Epithelial cell of prostate (primary cell): ENCODE measurements around the gene MARK4.

Experiments
- DNase-seq: peaks from one replicate; pipeline ENCODE4 v3.0.0-alpha.2; 2011; ENCODE audit warnings: low read depth, low spot score
- H3K27ac ChIP-seq: fragments of 450-650 bp; 2 replicates; pipeline ENCODE4 v1.5.1; 2017; ENCODE audit warnings: mild to moderate bottlenecking

The MARK4 gene

GRCh38 chr19:45352471-45352870, 101.4 kb downstream of the MARK4 start:
- no peak for DNase-seq
- no peak overlapping the region for H3K27ac ChIP-seq

- no peak for DNase-seq
- H3K27ac ChIP-seq: no peak overlapping the region
These were observed 102.1 kb downstream of the MARK4 start for GRCh38 chr19:45352914-45353796.

- no peak for DNase-seq
These were observed 103.3 kb downstream of the MARK4 start for GRCh38 chr19:45354241-45354842.

More at GRCh38 chr19:45354241-45354842, 103.3 kb downstream of the MARK4 start:
- no peak overlapping the region for H3K27ac ChIP-seq
